GM18861 (cell line): ENCODE data around the gene XPNPEP1.

Experiments used
- ATAC-seq: cut with Tn5 transposase; IDR thresholded peaks from one replicate; pipeline ENCODE4 v1.9.1; 2021; ENCODE audit not compliant: unreplicated experiment

XPNPEP1 gene

DNA sequence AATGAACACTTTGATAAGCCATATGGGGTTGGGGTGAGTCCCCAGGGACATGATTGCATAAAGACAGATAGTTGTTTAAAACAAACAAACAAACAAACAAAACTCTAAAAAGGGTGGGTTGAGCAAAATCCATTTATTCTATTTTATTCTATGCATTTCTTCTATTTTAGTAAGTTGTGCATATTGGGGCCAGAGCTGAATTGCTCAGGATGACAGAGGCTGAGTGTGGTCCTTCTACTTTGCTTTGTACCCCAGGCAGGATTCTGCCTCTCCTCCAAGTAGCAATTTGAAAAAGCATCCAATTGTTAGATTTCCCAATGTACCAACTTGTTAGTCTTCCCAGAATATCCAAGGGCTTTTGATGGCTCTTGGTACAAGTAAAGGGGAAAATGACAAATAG is 29.2 kb upstream of the XPNPEP1 start:
- no peak for ATAC-seq

- no peak for ATAC-seq
These were observed 24.0 kb upstream of the XPNPEP1 start for GRCh38 chr10:109947111-109947920.

GRCh38 chr10:109946680-109947079 is 23.4 kb upstream of the XPNPEP1 start:
- no peak for ATAC-seq

DNA sequence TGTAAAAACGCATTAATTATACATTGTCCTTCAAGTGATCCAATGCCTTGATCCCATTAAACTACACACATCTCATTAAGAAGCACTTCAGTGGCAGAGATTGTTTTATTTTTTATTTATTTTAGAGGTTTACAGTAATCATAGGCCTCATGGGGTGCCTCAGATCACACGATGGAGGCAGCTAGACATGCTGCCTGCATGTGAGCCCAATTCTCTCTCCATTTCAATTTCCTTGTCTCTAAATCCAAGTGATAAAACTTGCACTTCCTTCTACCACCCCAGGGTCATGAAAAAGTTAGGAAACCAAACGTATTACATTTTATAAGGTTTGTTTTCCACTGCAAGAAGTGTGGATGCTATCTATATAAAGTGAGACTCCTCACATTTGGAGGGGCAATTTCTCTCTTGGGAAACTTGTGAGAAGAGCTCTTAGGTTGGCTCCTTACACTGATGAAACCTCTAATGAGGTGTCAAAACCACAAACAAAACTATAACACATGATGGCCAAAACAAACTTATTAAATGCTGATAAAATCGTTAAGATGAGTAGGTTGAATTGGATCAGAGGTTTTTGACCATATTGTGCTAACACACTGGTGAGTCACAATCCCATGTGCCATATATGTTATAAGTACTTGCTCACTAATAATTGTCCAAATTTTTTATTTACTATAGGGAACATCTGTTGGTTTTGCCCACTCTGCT is 22.3 kb upstream of the XPNPEP1 start:
- ATAC-seq: no peak

DNA sequence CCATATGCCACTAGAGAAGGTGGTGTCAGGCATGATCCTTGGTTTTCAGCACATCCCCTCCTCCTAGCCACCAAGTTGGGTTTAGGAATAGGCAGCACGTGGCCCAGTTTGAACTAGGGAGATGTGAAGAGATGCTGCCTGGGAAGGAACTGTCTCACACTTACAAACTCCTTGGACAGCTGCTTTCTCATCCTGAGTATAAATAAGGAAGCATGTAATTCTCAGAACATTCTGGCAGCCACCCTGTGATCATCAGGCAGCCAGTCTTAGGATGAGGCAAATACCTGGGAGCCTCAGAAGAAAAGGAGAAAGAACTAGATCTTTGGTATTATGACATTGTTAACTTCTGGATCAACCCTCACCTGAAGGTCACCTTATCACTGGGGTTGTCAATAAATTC is 21.3 kb upstream of the XPNPEP1 start:
- ATAC-seq: no peak

- no peak for ATAC-seq
These were observed 18.0 kb upstream of the XPNPEP1 start for GRCh38 chr10:109941236-109941862.

DNA sequence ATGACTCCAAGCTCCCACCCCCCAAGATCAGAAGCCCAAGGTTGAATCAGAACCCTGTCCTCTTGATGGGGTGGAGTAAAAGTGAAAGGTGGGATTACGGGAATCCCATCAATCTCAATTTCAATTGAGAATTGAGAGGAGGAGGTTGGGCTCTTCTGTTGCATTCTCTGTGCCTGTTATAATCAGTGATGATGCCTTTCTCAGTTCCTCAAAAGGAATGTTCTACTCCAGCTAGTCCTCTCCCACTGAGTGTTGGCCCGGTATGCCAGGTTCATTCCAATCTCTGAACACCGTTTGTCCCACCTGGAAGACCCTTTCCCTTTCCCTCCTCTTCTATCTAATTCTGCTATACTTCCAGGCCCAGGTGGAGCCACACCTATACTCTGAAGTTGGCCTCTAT is 17.2 kb upstream of the XPNPEP1 start:
- no peak for ATAC-seq

- no peak for ATAC-seq
These were observed 16.8 kb upstream of the XPNPEP1 start for GRCh38 chr10:109940117-109940516.

DNA sequence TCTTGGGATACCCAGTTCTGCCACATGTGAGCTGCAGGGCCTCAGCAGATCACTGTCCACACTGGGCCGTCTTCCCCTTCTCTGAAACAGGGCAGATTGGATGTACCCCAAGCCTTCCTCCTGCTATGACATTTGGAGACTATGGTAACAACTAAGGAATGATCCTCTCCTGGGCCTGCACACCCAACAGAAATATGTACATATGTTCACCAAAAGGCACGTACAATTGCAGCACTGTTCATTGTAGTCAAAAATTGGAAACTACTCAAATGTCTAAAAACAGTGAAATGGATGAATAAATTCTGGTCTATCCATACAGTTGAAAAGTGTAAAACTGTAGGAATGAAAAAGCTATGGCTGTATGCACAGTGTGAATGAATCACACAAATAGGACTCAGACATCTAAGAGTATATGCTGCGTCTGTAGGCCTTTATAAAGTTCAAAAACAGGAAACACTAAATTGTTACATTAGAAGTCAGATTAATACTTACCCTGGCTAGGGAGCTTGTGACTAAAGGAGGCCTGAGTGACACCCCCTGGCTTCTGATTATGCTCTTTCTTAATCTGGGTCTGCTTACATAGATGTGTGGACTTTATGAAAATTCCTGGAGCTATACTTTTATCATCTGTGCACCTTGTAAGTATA is 16.1 kb upstream of the XPNPEP1 start:
- no peak for ATAC-seq

DNA sequence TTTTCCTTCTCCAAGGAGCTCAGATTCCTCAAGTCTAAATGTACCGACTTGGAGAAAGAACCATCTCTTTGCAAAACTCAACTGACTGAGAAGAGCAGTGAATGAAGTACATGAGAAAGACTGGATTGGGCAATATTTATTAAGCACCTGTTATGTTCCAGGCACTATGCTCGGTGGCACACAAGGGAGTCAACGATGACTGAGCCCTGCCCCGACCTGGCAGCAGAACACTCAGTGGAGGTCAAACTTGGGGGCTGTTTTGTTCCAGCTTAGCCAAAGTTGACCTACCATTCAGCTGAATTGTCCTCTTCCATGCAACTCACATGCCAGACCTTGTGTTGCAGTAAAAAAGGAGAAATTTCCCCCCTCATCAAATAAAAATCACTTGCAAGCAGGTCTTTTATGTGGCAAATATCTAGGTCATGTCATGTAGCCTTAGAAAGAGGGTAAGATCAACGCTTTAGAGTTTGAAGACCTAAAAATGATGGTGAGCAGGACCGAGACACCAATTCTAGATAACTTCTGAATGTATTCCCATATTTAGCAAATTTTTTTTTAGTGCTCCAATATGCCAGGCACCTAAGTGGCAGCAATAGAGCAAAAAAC is 14.3 kb upstream of the XPNPEP1 start:
- no peak for ATAC-seq

DNA sequence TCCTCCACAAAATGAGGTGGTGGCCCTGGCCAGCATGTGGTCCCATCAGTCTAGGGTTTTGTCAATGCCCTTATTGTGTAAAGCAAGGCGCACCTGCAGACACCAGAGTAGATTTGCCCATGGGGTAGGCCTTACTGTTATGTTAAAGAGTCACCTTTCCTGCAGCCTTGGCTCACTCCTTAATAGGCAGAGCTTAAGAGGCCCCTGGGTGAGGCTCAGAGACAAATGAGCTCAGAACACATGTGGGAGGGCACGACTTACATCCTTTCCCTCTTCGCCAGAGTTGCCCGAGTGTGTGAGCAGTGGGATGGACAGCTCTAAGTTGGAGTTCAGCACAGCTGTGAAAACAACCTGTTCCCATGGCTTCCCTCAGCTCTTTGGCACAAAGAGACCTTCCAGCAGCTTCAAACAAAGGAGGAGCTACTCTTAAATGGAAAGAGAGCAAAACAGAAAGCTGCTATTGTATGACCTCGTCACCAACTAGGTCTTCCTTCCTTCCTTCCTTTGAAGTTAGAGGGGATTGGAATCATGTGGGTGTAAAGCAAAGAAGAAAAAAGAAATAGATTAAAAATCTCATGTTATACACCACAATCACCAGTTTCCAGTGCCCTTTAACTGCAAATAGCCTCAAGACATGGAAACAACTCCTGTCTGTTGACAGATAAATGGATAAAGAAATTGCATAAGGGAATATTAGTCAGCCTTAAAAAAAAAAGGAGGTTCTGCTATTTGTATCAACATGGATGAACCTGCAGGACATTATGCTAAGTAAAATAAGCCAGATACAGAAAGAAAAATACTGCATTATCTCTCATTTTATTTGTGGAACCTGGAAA is 11.9 kb upstream of the XPNPEP1 start:
- ATAC-seq: no peak

DNA sequence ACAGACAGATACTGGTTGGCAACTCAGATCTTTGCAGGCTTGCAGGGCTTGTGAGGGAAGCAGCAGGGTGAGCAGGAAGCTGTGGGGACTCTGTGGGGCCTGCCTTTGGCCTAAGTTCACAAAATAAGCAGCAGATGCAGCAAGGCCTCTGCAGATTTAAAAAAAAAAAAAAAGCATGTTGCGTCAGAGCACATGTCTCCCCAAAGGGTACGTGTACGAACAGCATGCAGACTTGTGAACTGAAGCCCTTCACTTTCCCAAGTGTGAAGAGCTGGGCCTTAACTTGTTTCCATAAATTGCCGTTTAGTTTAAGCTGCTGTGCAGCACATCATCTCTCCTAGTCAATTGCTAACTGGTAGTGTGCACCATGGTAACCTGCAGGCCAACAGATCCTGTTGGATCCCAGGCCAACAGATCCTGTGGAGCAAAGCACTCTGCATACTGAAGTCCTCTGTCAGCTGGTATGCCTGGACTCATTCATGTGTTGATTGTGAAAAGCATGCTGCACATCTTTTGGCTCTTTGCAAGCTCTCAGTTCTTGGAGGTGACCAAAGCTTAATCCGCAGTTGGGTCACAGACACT is 10.8 kb upstream of the XPNPEP1 start:
- no peak for ATAC-seq

DNA sequence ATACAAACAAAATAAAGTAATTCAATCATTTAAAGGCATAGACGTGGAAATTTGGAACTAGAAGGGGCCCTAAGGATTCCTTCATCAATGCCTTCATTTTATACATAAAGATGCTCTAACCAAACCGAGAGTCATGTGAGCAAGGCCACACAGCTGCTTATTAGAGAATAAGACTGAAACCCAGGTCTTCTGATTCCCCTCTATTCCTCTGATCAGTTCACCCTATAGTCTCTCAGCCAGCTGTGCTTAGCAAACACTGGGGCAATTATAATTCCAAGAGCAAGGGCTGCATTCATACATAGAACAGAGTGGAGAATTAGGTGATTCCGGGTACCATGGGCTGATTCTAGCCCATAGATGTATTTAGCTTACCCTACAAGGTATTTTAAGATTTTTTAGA is 9.7 kb upstream of the XPNPEP1 start:
- no peak for ATAC-seq

DNA sequence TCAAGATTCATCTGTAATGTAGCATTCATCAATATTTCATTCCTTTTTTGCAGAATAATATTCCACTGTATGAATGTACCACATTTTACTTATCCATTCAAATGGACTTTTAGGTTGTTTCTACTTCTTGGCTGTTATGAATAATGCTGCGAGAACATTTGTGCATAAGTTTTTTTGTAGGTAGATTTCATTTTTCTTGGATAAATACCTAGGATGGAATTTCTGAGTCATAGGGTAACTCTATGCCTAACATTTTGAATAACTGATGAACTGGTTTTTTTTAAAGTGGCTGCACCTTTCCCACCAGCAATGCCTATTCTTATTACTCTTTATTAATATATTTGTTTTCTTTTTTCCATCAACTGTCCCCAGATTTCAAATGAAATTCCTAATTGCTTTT is 9.1 kb upstream of the XPNPEP1 start:
- no peak for ATAC-seq

GRCh38 chr10:109931163-109931562 is 7.9 kb upstream of the XPNPEP1 start:
- no peak for ATAC-seq

DNA sequence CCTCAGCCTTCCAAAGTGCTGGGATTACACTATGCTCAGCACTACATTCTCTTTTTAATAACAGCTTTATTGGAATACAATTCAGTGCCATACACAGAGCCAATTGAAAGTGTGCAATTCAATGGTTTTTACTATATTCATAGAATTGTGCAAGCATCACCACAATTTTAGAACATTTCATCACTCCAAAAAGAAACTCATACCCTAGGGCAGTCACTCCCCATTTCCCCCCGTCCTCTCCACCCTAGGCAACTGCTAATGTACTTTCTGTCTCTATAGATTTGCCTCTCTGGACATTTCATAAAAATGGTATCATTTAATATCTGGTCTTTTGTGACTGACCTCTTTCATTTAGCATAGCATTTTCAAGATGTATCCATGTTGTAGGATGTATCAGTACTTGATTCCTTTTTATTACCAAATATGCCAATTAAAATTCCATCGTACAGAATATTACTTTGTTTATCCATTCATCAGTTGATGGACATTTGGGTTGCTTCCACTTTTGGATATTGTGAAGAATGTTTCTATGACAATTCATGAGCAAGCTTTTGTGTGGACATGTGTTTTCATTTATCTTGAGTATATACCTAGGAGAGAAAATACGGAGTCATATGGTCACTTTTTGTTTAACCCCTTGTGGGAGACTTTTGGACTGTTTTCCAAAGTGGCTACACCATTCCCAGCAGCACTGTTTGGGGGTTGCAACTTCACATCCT is 6.3 kb upstream of the XPNPEP1 start:
- ATAC-seq: no peak

- no peak for ATAC-seq
These were observed 5.2 kb upstream of the XPNPEP1 start for GRCh38 chr10:109928475-109928891.

DNA sequence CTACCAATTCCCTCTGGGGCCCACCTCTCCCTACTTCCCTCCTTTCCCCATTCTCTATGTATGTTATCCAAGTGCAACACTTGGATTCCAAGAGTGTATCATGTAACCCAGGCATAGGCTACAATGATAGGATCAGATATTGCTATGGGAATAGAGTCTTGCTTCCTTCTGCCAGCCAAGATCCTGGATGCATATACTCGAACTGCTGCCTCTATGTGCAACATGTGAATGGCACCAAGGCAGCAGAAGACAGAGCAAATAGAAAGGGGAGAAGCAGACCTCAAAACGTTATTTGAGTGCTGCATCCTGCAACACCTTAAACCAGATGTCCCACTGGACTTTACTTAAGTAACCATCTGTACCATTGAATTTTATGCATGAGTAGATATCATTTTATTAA is 3.5 kb upstream of the XPNPEP1 start:
- no peak for ATAC-seq

- no peak for ATAC-seq
These were observed 2.9 kb upstream of the XPNPEP1 start for GRCh38 chr10:109926061-109926745.
